Hair follicular keratinocyte (primary cell): ENCODE results near the gene GTF3C4. TPM values are rescaled to one million over a fixed set of nuclear protein-coding genes. Genes with fewer than 3 reads are reported as not detected.

Experiments
- total RNA-seq: library from RNA; depleted of rRNA; stranded (reverse); fragments of >200 nt; gene quantifications from 2 replicates; pipeline ENCODE4 v1.2.3, GENCODE V29; 2015

Gene GTF3C4, protein sequence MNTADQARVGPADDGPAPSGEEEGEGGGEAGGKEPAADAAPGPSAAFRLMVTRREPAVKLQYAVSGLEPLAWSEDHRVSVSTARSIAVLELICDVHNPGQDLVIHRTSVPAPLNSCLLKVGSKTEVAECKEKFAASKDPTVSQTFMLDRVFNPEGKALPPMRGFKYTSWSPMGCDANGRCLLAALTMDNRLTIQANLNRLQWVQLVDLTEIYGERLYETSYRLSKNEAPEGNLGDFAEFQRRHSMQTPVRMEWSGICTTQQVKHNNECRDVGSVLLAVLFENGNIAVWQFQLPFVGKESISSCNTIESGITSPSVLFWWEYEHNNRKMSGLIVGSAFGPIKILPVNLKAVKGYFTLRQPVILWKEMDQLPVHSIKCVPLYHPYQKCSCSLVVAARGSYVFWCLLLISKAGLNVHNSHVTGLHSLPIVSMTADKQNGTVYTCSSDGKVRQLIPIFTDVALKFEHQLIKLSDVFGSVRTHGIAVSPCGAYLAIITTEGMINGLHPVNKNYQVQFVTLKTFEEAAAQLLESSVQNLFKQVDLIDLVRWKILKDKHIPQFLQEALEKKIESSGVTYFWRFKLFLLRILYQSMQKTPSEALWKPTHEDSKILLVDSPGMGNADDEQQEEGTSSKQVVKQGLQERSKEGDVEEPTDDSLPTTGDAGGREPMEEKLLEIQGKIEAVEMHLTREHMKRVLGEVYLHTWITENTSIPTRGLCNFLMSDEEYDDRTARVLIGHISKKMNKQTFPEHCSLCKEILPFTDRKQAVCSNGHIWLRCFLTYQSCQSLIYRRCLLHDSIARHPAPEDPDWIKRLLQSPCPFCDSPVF
- total RNA-seq = 8.3 and 10.5 TPM in 2 replicates

GRCh38 chr9:132670457-132671391 lies at the start of gene GTF3C4:
GTF3C4 (plus strand) TSS chr9:132670464; CDS start chr9:132670599, 135 bp downstream.

DNA sequence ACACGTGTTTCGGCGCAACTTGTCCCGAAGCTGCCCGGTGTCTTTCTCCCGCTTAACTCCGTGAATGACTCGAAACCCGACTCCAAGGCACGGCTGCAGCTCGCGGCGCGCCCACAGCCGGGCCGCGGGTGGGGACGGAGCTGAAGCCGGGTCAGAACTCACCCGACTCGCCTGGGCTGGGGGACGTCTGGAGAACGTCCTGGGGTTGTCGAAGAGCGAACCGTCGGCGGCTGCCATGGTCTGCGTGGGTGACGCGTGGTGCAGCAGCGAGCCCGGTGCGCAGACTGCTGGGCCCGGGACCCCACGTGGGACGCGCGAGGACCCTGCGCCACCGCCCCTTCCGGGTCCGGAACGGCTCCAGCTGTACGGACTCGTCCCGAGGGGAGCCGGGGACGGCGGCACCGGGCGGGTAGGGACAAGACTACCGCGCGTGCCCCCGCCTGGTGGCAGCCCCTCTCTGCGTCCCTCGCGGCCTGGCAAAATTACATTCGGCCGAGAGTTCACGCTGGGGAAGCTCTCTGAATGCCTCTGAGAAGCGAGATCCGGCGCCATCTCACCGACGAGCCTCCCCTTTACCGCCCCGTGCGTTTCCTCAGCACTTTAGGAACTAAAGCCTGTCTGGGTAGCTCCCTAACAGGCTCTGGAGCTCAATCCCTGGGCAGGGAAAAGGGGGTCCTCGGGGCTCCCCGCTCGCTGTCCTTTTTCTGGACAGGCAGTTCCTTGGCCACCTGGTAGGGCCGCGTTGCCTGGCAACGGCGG lies 387 bp upstream of the GTF3C4 start, which contains the start of gene DDX31:
TSS of gene DDX31 (minus strand) at position 286 of the 759 bp plus-strand sequence. CDS start at position 237, 49 bp downstream.

Other genes with a start within 250 kb of the GTF3C4 start
- gene BARHL1, start 87.9 kb upstream of the GTF3C4 start, total RNA-seq = not detected in 2 replicates
- gene DDX31, start 481 bp upstream of the GTF3C4 start, total RNA-seq = 11.7 and 14.6 TPM in 2 replicates
- 0.39 and 0.46 TPM in 2 replicates for gene AK8, start 207.8 kb downstream of the GTF3C4 start, total RNA-seq
- gene SPACA9, start 208.4 kb downstream of the GTF3C4 start, total RNA-seq = 4.5 and 5.6 TPM in 2 replicates